Glomerular visceral epithelial cell (primary cell): ENCODE measurements around the gene FNBP1.

Source experiments
- DNase-seq: peaks from one replicate; pipeline ENCODE4 v3.0.0-alpha.2; 2016; ENCODE audit errors: extremely low spot score

The FNBP1 gene

DNA sequence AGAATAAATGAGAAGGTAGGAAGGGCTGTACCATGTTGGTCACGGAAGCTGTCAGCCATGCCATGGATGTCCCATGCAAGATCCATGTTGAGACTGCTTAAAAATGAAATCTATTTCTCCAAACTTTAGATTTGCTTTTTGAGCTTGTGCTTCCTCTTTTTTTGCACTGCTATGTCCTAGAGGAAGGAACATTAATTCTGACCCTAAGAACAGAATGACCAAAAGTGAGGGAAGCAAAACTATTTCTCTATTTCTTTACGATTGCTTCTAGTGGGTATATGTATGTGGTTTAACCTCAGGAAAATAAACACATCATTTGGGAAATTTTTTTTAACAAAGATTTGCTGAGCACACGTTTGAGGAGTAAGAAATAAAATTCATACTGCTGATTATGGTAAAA lies 123.1 kb downstream of the FNBP1 start:
- no peak for DNase-seq

DNA sequence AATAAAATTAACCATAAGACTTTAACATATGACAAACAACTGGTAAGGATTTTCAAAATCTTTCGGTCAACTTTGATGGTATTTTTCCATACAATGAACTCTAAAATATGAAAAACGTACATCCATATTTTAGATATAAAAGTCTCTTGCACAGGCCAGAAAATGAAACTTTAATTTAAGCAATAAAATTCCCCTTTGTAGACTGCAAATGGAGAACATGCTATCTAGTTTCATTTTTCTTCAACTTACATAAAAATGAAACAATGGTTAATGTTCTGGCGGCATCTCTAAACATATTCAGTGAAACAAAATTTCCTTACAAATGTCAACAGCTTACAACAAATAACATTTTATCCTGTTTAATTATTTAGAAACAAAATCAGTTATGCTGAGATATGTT lies 123.7 kb downstream of the FNBP1 start:
- no peak for DNase-seq

DNA sequence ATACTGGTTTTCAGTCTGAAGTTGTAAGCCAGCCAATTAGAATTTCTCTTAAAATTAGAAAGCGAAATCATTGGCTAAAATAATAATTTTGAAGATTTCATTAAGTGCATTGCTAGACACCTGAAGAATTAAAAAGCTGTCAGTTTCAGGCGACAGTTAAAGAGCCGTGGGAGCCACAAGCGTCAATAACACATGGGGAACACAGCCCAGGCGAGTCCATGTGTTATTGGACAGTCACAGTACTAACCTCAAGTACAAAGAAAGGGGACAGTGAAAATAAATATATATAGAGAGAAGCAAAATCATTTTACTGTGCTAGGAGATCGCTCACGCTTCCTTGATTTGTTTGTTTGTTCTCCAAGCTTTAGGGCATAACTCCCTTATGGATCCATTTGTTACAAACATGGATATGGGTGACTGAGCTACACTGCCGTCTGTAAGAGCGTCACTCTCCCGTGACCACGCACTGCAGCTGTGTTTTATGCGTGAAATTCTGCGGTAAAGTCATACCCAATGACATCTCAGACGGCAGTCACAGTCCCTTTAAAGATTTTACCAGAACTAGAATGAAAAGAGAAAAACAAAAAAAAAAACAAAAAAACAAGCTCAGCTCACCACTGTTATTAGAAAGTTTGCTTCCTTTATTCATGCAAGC lies 124.6 kb downstream of the FNBP1 start:
- no peak for DNase-seq

DNA sequence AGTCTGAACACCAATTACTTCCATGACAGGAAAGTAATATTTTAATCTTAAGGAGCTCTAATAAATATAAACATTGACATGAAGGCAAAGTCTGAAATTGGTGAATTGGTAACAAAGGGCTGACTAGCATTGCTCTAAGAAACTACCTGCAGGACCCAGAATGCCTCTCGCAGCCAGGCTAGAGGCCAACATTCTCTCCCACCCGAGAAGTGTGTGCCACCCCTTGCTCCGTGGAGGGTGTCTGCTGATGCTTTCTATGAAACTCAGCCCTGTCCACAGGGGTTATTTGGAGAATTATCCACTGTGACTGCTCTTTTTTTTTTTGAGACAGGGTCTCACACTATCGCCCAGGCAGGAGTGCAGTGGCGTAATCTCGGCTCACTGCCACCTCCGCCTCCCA lies 126.3 kb downstream of the FNBP1 start:
- DNase-seq: no peak

DNA sequence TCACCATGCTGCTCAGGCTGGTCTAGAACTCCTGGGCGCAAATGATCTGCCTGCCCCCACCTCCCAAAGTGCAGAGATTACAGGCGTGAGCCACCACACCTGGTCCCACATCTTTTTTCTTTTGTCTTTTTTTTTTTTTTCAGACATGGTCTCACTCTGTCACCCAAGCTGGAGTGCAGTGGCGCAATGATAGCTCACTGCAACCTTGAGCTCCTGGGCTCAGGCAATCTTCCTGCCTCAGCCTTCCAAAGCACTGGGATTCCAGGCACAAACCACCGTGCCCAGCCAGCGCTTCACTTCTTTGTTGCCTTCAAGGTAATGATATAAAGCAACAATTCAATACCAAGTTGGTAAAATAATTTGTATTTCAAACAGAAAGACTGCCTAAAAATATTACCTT lies 128.9 kb downstream of the FNBP1 start:
- no peak for DNase-seq

DNA sequence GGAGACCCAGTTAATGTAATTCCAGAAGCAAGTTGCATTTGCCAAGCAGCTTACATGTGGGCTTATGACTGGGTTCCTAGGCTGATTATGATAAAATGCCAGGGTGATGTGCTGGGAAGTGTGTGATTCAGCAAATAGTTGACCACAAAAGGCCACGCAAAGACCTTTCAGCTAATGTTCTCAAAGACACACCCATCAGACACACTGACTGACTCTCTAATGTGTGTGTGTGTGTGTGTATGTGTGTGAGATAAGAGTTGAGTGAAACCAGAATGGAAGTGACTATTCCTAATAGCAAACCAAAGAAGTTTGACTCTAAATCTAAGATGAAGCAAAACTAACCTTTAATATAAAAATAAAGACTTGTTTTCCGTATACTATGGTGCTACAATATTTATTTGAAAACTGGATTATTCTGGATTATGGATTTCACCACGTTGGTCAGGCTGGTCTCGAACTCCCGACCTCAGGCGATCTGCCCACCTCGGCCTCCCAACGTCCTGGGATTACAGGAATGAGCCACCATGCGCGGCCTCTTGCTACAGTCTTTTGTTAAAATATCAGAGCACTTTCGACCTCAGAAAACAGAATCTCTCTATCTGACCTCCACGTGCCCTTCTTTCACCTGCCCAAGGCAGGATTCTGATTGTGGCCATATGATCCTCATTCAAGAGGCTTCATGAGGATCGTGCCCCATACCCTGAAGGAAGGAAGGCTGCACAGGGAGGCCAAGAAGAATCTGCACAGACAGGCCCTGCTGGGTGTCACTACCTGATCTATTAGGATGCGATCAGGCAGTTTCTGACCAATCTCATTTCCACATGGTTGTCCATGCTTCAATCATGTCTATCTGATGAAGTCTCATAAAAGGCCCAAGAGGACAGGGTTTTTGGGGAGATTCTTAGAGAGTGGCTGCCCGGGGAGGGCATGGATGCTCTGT lies 132.1 kb downstream of the FNBP1 start:
- DNase-seq: peak; percentile 94

DNA sequence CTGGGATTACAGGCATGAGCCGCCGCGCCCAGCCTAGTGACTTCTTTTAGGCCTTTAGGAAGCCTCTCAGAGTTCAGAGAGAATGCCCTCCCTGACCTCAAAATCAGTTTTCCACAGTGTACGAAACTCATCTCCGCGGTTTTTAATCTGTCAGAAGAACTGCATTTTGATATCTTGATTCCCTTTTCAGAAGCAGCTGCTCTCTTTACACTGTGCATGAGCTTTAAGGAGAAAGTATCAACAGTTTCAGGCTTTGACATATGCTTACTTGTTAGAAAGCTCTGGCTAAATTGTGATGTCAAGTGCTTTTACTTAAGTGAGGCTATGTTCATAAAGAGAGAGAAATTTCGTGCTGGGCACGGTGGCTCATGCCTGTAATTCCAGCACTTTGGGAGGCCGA lies 133.1 kb downstream of the FNBP1 start:
- DNase-seq: no peak

DNA sequence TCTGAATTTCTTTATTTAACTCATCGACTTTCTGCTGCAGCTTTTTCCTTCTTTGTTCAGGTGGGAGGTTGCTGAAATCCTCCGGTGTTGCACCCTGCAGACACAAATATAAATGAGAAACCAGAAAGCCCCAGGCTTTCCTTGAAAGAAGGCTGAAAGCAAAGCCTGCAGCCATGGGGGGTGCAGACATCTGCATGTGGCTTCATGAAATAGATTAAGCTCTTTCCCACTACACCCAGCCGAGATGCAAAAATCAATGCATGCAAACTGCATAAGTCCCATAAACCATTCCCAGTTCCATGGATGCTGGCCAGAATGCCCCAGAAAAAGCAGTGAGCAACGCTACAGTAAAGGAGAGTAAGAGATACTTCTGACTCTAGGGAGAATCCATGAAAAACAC lies 134.1 kb downstream of the FNBP1 start:
- no peak for DNase-seq

DNA sequence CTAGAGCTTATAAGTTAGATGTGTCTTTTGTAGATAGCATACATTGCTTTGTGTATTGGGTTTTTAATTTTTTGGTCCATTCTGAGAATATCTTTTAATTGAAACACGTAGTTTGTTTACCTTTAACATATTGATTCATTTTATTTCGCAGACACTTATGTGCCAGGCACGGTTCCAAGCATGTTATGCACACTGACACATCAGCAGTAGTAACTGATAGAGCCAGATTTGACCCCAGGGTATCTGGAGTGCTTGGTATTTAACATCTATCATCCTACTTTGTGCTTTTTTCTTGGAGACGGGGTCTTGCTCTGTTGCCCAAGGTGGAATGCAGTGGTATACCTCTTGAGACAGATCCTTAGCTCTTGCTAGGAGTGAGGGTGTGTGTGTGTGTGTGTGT lies 135.8 kb downstream of the FNBP1 start:
- no peak for DNase-seq

DNA sequence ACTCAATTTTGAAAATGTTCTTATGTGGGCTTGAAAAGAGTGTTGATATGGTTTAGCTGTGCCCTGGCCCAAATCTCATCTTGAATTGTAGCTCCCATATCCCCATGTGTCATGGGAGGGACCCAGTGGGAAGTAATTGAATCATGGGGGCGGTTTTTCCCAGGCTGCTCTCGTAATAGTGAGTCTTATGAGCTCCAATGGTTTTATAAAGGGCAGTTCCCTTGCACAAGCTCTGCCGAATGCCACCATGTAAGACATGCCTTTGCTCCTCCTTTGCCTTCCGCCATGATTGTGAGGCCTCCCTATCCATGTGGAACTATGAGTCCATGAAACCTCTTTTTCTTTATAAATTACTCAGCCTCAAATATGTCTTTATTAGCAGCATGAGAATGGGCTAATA lies 136.7 kb downstream of the FNBP1 start:
- DNase-seq: no peak

DNA sequence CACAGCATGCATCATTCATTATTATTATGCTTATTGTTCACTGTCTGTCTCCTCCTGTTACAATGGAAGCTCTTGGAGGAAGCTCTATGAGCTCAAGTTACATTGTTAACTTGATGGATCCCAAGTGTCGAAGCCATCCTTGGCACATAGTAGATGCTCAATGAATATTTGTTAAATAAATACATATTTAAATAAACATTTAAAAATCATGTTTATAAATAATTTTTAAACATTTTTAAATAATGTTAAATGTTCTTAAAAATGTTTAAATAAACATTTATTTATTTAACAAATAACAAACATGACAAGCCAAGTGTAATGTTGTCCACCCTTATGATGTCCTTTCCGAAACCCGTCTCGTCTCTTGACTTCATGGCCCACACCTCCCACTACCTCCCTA lies 138.3 kb downstream of the FNBP1 start:
- no peak for DNase-seq

DNA sequence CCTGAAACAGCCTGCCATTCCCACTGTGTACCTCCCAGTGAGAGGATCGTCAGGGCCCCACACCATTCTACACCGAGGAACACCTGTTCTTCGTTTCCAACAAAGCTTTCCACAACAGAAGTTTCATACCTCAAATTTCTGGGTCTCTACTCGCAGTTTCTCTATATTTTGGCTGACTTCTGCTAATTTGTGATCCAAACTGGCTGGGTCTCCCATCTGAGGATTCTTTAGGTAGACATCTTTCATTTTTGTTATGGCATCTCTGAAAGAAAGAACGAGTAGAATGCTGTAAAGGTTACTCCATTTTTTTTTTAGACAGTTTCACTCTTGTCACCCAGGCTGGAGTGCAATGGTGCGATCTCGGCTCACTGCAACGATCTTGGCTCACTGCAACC lies 140.3 kb downstream of the FNBP1 start:
- no peak for DNase-seq

DNA sequence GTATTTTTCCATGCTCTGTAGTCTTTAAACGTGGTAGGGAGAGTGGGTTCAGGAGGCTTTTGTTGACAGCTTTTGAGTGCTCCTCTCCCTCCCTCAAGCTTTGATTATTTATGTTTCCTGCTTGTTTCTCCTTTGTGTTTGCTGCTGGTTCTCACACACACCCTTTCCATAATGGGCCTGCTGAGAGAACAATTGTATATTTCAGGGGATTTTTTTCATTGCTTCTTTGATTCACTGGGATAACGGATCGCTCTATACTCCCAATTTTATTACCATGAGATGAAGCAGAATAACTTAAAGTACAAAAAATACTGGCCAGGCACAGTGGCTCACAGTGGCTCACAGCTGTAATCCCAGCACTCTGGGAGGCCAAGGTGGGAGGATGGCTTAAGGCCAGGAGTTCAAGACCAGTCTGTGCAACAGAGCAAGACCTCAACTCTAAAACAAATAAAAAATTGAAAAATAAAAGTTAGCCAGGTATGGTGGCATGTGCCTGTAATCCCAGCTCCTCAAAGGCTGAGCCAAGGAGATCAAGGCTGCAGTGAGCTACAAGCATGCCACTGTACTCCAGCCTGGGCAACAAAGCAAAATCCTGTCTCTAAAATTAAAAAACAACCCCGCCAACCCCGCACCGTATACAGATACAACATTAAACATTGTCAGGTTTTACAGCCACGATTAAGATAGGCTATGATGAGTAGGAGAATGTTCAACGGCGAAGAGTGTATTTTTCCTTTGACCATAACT lies 140.8 kb downstream of the FNBP1 start:
- no peak for DNase-seq

DNA sequence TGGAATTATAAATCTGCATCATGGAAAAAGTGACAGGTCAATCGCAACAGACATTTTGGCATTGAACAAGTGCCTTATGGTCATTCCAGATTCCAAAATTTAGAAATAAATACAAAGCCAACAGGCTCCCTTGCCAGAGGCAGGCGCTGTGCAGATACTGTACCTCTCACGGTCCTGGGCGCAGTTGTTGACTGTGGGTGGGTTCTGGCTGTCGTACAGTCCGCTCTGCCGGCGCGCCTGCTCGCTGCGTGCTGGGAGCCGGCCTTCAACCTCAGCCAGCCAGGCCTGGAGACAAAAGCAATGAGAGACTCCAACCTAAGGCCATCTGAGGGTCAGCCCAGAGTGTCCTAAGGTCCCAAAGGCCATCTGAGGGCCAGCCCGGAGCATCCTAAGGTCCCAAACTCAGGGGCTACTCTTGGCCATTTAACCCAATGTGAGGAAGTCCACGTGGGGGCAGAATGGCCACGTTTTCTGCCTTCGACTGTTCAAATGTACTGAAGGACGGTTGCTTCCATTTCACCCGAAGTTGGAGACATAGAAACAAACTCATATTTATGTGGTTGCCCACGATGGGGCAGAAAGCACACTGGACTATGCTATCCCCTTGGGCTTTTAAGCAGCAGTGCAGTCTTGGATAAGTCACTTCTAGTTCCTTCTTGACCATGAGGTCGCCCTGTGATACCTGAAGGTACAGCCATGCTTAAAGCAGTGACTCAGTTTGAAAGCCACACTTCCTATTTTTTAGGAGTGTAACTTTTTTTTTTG lies 142.5 kb downstream of the FNBP1 start:
- no peak for DNase-seq

DNA sequence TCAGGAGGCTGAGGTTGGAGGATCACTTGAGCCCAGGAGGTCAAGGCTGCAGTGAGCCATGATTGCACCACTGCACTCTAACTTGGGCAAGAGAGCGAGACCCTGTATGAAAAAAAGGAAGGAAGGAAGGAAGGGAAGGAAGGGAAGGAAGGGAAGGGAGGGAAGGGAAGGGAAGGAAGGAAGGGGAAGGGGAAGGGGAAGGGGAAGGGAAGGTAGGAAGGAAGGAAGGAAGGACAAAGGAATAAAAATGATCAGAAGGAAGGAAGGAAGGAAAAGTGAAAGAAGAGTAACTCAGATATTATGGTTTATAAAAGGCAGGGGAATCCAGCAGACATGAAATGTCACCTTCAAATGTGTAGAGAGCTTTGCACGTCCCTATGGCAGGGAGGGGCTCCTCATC lies 143.4 kb downstream of the FNBP1 start:
- DNase-seq: no peak

DNA sequence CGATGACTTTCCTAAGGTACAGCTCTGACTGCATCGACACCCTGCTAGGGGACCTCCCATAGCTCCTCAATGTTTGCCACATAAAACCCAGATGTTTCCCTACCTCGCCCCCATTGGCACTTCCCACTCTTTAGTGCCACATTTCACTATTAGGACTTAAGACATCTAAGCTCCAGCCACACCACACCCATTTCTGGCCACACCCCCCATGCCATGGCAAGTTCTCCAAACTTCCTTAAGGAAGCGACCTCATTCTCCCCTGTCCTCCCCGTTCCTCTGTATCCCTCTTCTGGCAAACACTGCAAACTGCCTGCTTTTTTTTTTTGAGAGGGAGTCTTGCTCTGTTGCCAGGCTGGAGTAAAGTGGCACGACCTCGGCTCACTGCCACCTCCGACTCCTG lies 144.8 kb downstream of the FNBP1 start:
- DNase-seq: peak; percentile 23

DNA sequence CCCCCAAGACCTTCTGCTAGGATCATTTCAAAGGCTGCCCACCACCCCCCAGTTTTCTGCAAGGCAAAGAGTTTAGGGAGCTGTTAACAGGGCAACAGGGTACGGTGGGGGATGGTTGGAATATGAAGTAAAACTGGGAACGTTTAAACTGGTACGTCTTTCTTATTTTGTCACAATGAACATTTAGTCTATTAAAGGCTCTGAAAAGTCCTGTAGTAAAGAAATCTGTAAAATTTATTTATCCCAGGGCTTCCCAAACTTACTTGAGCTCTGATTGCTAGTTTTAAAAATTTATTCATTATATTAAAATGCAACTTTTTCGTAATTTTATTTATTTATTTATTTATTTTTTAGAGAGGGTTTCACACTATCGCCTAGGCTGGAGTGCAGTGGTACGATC lies 145.7 kb downstream of the FNBP1 start:
- no peak for DNase-seq

DNA sequence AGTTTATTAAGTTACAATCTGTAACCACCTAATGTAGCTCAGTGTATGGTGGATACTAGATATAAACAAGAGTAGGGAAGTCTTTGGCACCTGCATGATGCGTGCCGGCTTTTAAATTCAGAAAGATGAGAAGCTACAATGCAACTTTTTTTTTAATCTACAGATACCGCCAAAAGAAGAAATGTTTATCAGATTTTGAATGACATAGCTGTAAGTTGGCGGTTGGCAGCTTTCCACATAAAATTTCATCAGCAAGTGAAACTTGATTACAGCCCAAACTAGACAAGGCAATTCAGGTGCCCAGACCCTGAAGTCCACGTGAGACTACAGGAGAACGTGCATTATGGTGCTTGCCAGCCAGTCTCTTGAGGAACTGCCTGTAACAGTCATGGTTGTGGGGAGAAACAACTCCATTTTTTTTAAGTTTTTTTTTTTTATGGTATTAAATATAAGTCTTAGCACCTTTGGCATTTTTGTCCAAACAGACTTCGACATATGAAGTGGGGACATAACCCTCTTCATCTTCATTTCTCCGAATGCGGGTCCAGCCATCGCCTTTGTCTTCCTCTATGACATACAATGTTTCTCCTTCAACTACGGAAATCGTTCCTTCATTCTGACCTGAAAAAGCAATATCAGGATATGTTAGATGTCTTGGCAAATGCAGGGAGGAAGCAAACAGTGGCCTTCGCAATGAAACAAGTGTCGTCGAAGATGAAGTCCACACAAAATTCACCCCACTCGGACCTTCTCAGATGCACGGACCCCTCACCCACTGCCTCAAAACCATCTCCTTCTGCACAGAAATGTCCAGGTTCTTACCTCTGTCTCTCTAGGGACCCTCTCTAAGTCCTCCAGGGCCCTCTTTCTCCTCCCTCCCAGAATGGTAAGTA lies 147.4 kb downstream of the FNBP1 start:
- DNase-seq: no peak

DNA sequence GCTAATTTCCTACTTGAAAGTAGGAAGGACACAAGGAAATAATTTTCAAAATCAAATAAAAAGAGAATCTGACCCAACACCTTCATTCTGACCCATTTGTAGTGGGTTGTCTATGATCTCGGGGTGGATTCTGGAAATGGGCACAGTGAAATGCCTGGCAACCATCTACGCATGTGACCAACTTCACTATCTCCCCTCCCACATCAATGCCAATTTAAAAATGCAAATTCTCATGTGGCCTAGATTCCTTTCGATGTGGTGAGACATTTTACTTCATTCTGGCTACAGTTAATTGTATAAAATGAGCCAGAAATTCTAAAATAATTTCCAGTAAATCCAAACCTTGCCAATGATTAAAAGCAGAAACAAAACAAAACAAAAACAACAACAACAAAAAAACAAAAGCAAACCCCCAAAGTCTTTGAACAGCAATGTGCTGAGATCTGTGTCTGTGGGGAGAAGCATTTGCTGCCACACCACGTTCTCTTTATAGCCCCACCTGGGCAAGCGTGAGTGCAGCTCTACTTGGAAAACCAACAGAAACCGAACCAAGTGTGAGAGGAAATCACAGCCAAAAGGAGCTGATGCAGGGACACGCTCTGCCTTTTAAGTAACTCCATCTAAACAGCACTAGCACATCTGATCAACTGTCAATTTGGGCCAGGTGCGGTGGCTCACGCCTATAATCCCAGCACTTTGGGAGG lies 148.7 kb downstream of the FNBP1 start:
- DNase-seq: no peak

DNA sequence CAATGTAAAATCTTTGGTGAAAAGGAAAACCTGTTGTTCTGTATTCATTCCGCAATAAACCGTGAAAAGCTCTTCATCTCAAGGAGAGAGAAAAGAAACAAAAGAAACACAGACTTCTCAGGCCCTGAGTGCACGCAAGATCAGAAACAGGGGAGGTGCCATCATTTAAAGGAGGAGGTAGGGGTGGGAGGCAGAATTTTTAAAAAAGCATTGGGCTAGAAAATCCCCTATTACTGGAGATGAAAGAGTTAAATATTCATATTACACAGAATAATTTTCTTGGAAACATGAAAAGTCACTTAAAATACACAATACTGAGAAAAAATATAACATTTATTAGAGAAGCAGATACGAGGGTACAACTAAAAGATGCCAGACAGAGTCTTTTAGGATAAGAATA lies 151.4 kb downstream of the FNBP1 start:
- no peak for DNase-seq
